HG02981 (cell line): ENCODE results near the gene EEF1AKMT3.
"Not testable (repeated sequence)": the region's sequence is repeated elsewhere in the genome, so short reads cannot be mapped to it uniquely, and the experiment has no call there.

Source experiments
- ATAC-seq: cut with Tn5 transposase; IDR thresholded peaks from one replicate; pipeline ENCODE4 v1.9.1; 2021; ENCODE audit warnings: mild to moderate bottlenecking, moderate library complexity; ENCODE audit not compliant: unreplicated experiment

EEF1AKMT3 gene

GRCh38 chr12:57815177-57816000 lies 43.0 kb downstream of the EEF1AKMT3 start:
- no peak for ATAC-seq

DNA sequence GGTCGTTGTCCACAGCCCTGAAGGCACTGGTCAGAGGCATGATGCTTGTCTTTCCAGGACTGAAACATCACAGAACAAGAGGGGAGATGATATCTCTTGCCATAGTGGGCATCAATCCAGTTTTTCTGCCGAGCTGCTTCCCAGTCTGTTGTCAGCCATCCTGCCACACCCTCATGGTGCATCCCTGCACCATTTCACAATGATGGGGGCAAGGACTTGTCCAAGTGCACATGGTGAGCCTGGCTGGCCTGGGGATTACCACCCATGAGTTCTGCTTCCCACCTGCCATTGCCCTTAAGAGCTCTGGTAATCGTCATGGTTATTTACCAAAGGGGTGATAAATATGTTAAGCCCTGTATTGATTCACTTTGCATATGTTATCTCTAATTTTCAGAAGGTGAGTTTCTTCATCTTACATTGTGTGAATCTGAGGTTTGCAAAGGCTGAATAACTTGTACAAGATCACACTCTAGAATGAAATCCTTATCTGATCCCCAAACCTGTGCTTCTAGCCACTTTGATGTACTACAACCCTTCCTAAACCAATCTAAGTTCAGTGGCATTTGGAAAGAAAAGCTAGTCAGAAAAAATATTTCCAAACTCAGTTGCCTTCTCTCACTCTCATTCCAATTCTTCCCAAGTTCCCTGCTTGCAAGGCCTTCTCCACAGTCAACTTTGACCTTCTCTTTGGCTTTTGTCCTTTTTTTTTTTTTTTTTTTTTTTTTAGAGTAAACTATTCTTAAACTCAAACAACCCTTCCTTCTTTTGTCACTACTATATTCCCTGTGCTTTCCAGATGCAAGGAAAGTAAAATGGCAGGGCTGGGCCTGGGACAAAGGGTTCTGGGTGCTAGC lies 43.8 kb downstream of the EEF1AKMT3 start:
- no peak for ATAC-seq

DNA sequence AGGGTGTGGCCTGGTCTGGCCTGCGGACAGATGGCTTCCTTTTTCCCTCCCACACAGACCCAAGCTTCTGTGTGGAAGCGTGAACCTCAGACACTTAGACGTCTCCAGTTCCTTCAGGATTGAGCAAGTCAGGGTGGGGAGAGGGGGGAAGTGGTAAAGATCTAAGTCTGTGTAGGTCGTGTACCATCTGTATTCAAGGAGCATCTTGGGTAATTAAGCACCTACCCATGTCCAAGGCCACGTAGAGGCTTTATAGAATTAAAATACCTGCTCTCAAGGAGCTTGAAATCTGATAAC lies 44.4 kb downstream of the EEF1AKMT3 start:
- ATAC-seq: no peak

- ATAC-seq: no peak
Measured at GRCh38 chr12:57817261-57817989, 45.0 kb downstream of the EEF1AKMT3 start.

GRCh38 chr12:57817990-57818331 lies 45.5 kb downstream of the EEF1AKMT3 start:
- ATAC-seq: not testable (repeated sequence)

DNA sequence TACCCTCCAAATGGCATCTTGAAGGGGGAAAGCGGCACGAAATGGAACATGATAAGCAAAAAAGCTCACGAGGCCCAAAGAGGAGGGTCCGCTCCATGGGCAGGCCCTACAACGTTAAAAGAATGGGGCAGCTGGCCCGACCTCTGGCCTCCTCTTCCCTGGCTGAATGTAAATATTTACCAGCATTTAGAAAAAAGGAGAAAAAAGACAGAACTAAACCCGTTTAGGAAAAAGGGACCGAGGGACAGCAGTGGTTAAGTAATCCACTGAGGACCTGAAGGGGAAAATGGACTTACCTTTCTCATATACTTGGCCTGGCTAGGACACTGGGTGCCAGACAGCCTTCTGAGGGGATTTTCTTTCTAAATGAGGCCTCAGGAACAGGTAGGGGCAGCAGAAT lies 47.7 kb downstream of the EEF1AKMT3 start:
- not testable (repeated sequence) for ATAC-seq

GRCh38 chr12:57821015-57821414 lies 48.6 kb downstream of the EEF1AKMT3 start:
- not testable (repeated sequence) for ATAC-seq

- ATAC-seq: no peak
Measured at GRCh38 chr12:57821474-57822214, 49.2 kb downstream of the EEF1AKMT3 start.

- ATAC-seq: no peak
Measured at GRCh38 chr12:57822392-57823130, 50.1 kb downstream of the EEF1AKMT3 start.

GRCh38 chr12:57823131-57823907 lies 50.9 kb downstream of the EEF1AKMT3 start:
- ATAC-seq: no peak

GRCh38 chr12:57823908-57824640 lies 51.7 kb downstream of the EEF1AKMT3 start:
- no peak for ATAC-seq

DNA sequence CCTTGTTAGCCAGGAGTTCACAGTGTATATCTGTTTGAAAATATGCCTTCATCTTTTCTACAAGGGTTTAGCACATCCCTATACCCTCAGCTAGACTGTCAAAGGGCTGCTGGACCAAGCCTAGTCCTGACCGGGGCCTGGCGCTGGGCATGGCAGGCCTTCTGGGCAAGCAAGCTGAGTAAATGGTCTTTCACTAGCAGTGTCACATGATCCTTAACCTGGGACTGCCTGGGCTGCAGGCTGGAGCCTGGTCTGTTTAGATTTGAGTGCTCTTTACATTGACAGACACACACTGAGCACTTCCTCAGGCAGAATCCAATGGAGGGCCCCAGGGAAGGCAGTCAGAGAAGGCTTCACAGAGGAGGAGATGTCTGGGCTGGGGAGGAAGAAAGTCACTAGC lies 53.0 kb downstream of the EEF1AKMT3 start:
- ATAC-seq: no peak

- ATAC-seq: no peak
Measured at GRCh38 chr12:57826400-57826799, 54.0 kb downstream of the EEF1AKMT3 start.

DNA sequence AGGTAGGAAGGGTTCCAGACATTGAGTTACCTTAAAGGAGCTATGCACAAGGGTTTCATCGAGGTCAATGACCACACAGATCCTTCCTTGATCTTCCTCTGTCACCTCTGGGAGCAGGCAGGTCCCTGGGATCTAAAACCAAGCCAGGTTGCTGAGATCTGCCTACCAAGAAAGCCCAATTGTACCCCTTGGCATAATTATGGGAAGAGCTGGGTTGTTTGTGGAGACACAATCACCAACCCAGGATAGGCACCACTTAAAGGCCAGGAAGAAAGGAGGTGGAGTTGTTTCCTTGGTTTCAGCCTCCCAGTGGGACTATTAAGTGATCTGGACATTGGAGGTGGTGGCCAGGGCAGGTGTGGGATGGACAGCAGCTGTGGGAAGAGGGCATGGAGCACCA lies 54.6 kb downstream of the EEF1AKMT3 start:
- no peak for ATAC-seq

DNA sequence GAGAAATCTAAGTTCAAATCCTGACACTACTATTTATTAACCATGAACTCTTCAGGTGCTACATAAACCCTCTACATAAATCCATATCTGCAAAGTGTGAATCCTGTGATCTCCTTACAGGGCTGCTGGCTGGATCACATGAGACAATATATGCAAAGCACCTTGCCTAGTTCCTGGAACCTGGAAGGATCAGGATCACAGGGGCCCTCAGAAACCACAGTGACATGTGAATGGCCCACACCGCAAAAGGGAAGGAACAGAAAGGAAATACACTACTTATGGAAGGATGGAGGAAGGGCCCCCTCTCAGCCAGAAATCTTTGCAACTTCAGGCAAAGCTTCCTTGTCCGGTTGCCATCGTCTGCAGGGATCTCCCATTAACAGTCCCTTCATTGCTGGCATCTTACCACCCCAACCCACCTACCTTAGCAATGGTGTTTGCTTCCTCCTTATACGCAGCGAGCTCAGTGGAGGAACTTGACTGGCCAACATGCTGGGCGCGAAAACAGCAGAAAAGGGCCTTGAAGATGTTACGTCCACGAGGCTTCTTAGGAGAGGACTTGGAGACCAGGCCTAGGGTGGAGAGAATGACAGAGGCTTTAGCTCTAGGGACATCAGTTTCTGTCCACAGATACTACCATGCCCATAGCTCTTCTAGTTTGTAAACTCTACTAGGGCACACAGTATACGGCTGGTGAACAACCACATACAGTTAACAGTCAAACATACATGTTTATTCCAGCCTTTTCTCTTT lies 56.8 kb downstream of the EEF1AKMT3 start:
- no peak for ATAC-seq

- ATAC-seq: no peak
Measured at GRCh38 chr12:57830393-57830792, 58.0 kb downstream of the EEF1AKMT3 start.
